Measurements from ENCODE around the gene LMBR1.
A peak's percentile ranks its signal among the peaks of the same experiment; 100 is the strongest.
"Not testable (repeated sequence)": the region's sequence is repeated elsewhere in the genome, so short reads cannot be mapped to it uniquely, and the experiment has no call there.

Gene LMBR1

GRCh38 chr7:156655983-156656382 is 237.0 kb downstream of the LMBR1 start:
- DNase-seq (ENCODE audit: low spot score) = no peak

GRCh38 chr7:156655251-156655650 is 237.7 kb downstream of the LMBR1 start:
- DNase-seq (ENCODE audit: low spot score) = no peak

- DNase-seq (ENCODE audit: low spot score) = no peak
Measured at GRCh38 chr7:156654511-156655234, 238.3 kb downstream of the LMBR1 start.

- DNase-seq (ENCODE audit: low spot score) = peak; percentile 59
Measured at GRCh38 chr7:156652886-156653568, 240.0 kb downstream of the LMBR1 start.

- no peak for DNase-seq (ENCODE audit: low spot score)
Measured at GRCh38 chr7:156651474-156651873, 241.5 kb downstream of the LMBR1 start.

GRCh38 chr7:156650042-156650441 is 242.9 kb downstream of the LMBR1 start:
- DNase-seq (ENCODE audit: low spot score) = peak; percentile 67

GRCh38 chr7:156647330-156647729 is 245.7 kb downstream of the LMBR1 start:
- DNase-seq (ENCODE audit: low spot score) = not testable (repeated sequence)

- no peak for DNase-seq (ENCODE audit: low spot score)
Measured at GRCh38 chr7:156642306-156643045, 250.5 kb downstream of the LMBR1 start.

- DNase-seq (ENCODE audit: low spot score) = peak; percentile 70
Measured at GRCh38 chr7:156640949-156641485, 252.0 kb downstream of the LMBR1 start.

GRCh38 chr7:156640257-156640948 is 252.6 kb downstream of the LMBR1 start, which contains the start of gene RNF32:
TSS of gene RNF32 (plus strand) at chr7:156640774. CDS start at chr7:156643878, 3,104 bp downstream.
- peak; percentile 94 for DNase-seq (ENCODE audit: low spot score)

GRCh38 chr7:156639426-156640256 is 253.3 kb downstream of the LMBR1 start:
- DNase-seq (ENCODE audit: low spot score) = peak; percentile 25

- no peak for DNase-seq (ENCODE audit: low spot score)
Measured at GRCh38 chr7:156638443-156639077, 254.4 kb downstream of the LMBR1 start.

GRCh38 chr7:156637093-156637492 is 255.9 kb downstream of the LMBR1 start:
- DNase-seq (ENCODE audit: low spot score) = not testable (repeated sequence)

- DNase-seq (ENCODE audit: low spot score) = no peak
Measured at GRCh38 chr7:156635529-156636385, 257.2 kb downstream of the LMBR1 start.

- no peak for DNase-seq (ENCODE audit: low spot score)
Measured at GRCh38 chr7:156634117-156634516, 258.9 kb downstream of the LMBR1 start.

GRCh38 chr7:156629873-156630272 is 263.1 kb downstream of the LMBR1 start:
- DNase-seq (ENCODE audit: low spot score) = no peak

GRCh38 chr7:156628562-156628961 is 264.4 kb downstream of the LMBR1 start:
- DNase-seq (ENCODE audit: low spot score) = no peak

All from kidney tubule cell (primary cell).